HepG2 (cell line): Measurements from ENCODE around the gene ERV3-1. TPM values are rescaled to one million over a fixed set of nuclear protein-coding genes. Genes with fewer than 3 reads are reported as not detected.

Experiments
- ATM ChIP-seq: fragments of 450-650 bp; IDR thresholded peaks from 2 replicates; pipeline ENCODE4 v1.7.1; 2017; ENCODE audit warnings: mild to moderate bottlenecking, borderline replicate concordance
- BCL6 ChIP-seq: IDR thresholded peaks from 2 replicates; pipeline ENCODE4 v1.6.1; 2016; ENCODE audit warnings: missing genetic modification reagents, missing compliant biosample characterization
- BORCS8-MEF2B ChIP-seq: sonication (generic); formaldehyde crosslinking; IDR thresholded peaks from 2 replicates; pipeline ENCODE4 v1.8.0; 2022; ENCODE audit warnings: mild to moderate bottlenecking, missing genetic modification reagents
- DR1 ChIP-seq: sonication (generic); formaldehyde crosslinking; IDR thresholded peaks from 2 replicates; pipeline ENCODE4 v1.8.0; 2021; ENCODE audit warnings: mild to moderate bottlenecking, missing genetic modification reagents, inconsistent platforms
- HNRNPUL1 ChIP-seq: fragments of 200-400 bp; formaldehyde crosslinking; IDR thresholded peaks from 2 replicates; pipeline ENCODE4 v1.6.1; 2017; ENCODE audit warnings: low read depth, mild to moderate bottlenecking, low read length, moderate library complexity
- MLLT10 ChIP-seq: sonication (generic); formaldehyde crosslinking; IDR thresholded peaks from 2 replicates; pipeline ENCODE4 v1.4.0; 2020; ENCODE audit warnings: missing genetic modification reagents
- NBN ChIP-seq: fragments of 450-650 bp; conservative IDR thresholded peaks from 2 replicates; pipeline ENCODE4 v1.6.1; 2017
- NKX3-1 ChIP-seq: sonication (generic); formaldehyde crosslinking; IDR thresholded peaks from 2 replicates; pipeline ENCODE4 v1.5.0; 2020; ENCODE audit warnings: missing genetic modification reagents
- PAF1 ChIP-seq: IDR thresholded peaks from 2 replicates; pipeline ENCODE4 v1.6.1; 2016; ENCODE audit warnings: missing genetic modification reagents, missing compliant biosample characterization
- SALL1 ChIP-seq: sonication (generic); formaldehyde crosslinking; IDR thresholded peaks from 2 replicates; pipeline ENCODE4 v1.8.0; 2022; ENCODE audit warnings: mild to moderate bottlenecking, missing genetic modification reagents
- SKIL ChIP-seq: sonication (generic); formaldehyde crosslinking; IDR thresholded peaks from 2 replicates; pipeline ENCODE4 v1.8.0; 2022; ENCODE audit warnings: missing genetic modification reagents, mild to moderate bottlenecking, moderate library complexity, borderline replicate concordance
- SP2 ChIP-seq: sonication (generic); formaldehyde crosslinking; IDR thresholded peaks from 2 replicates; pipeline ENCODE4 v1.5.1; 2020; ENCODE audit warnings: mild to moderate bottlenecking, missing genetic modification reagents
- SRF ChIP-seq: IDR thresholded peaks from 2 replicates; pipeline ENCODE4 v1.6.1; 2011; ENCODE audit warnings: mild to moderate bottlenecking, low read depth, low read length, moderate library complexity
- TEAD3 ChIP-seq: optimal IDR thresholded peaks from 2 replicates; pipeline ENCODE3; 2016; ENCODE audit warnings: borderline replicate concordance
- THYN1 ChIP-seq: sonication (generic); formaldehyde crosslinking; IDR thresholded peaks from 2 replicates; pipeline ENCODE4 v1.8.1; 2023; ENCODE audit warnings: low read depth, mild to moderate bottlenecking, moderate library complexity, missing genetic modification reagents, borderline replicate concordance
- ZFP41 ChIP-seq: sonication (generic); formaldehyde crosslinking; IDR thresholded peaks from 2 replicates; pipeline ENCODE4 v1.4.0; 2020; ENCODE audit warnings: mild to moderate bottlenecking, missing genetic modification reagents, borderline replicate concordance
- ZFP90 ChIP-seq: sonication (generic); formaldehyde crosslinking; IDR thresholded peaks from 2 replicates; pipeline ENCODE4 v1.8.0; 2022; ENCODE audit warnings: missing genetic modification reagents, mild to moderate bottlenecking, inconsistent platforms, borderline replicate concordance
- ZKSCAN1 ChIP-seq: fragments of 150-350 bp; IDR thresholded peaks from 2 replicates; pipeline ENCODE4 v1.6.1; 2014; ENCODE audit warnings: low read length
- ZNF253 ChIP-seq: sonication (generic); formaldehyde crosslinking; IDR thresholded peaks from 2 replicates; pipeline ENCODE4 v1.8.0; 2022; ENCODE audit warnings: mild to moderate bottlenecking, missing genetic modification reagents, borderline replicate concordance
- ZNF256 ChIP-seq: sonication (generic); formaldehyde crosslinking; conservative IDR thresholded peaks from 2 replicates; pipeline ENCODE4 v1.4.0; 2020; ENCODE audit warnings: missing genetic modification reagents
- ZNF331 ChIP-seq: sonication (generic); formaldehyde crosslinking; IDR thresholded peaks from 2 replicates; pipeline ENCODE4 v1.4.0; 2020; ENCODE audit warnings: missing genetic modification reagents
- ZNF564 ChIP-seq: sonication (generic); formaldehyde crosslinking; IDR thresholded peaks from 2 replicates; pipeline ENCODE4 v1.8.1; 2023; ENCODE audit warnings: mild to moderate bottlenecking, missing genetic modification reagents
- ZNF615 ChIP-seq: sonication (generic); formaldehyde crosslinking; IDR thresholded peaks from 2 replicates; pipeline ENCODE4 v1.5.0; 2020; ENCODE audit warnings: mild to moderate bottlenecking, missing genetic modification reagents, borderline replicate concordance
- ZNF674 ChIP-seq: sonication (generic); formaldehyde crosslinking; IDR thresholded peaks from 2 replicates; pipeline ENCODE4 v1.5.0; 2020; ENCODE audit warnings: low read depth, mild to moderate bottlenecking, missing genetic modification reagents
- ZNF766 ChIP-seq: sonication (generic); formaldehyde crosslinking; IDR thresholded peaks from 2 replicates; pipeline ENCODE4 v1.5.0; 2020; ENCODE audit warnings: missing genetic modification reagents, borderline replicate concordance
- ZSCAN12 ChIP-seq: sonication (generic); formaldehyde crosslinking; IDR thresholded peaks from 2 replicates; pipeline ENCODE4 v1.9.0; 2021; ENCODE audit warnings: mild to moderate bottlenecking, missing genetic modification reagents
- polyA plus RNA-seq, 8 experiments: library from polyadenylated mRNA; depleted of rRNA in 3 of 8; stranded (reverse) in 7 of 8; unstranded in 1 of 8; fragments of >200 nt; fragmentation: Illumina TruSeq in 4 of 8; extraction: Trizol in 4 of 8; gene quantifications; 2 replicates each; pipeline versions ENCODE4 v1.2.1 to v1.2.3, GENCODE V29; 2011 to 2016; ENCODE audit warnings: low read depth in 4 of 8, missing spikeins in 1 of 8, mixed read lengths in 1 of 8; ENCODE audit not compliant: insufficient read depth in 1 of 8
- total RNA-seq, 5 experiments: library from RNA; depleted of rRNA; stranded (reverse); fragments of >200 nt; fragmentation: Illumina TruSeq; extraction: Trizol; gene quantifications; 2 replicates each; pipeline ENCODE4 v1.2.3, GENCODE V29; 2016; ENCODE audit warnings: low read depth in 1 of 5
- TF ChIP-seq, protein P1 (sequence below): sonication (generic); formaldehyde crosslinking; IDR thresholded peaks from 2 replicates; pipeline ENCODE4 v1.5.0; 2020; ENCODE audit warnings: missing genetic modification reagents, mild to moderate bottlenecking, borderline replicate concordance
- TF ChIP-seq, protein P2 (sequence below): sonication (generic); formaldehyde crosslinking; IDR thresholded peaks from 2 replicates; pipeline ENCODE4 v1.4.0; 2020; ENCODE audit warnings: mild to moderate bottlenecking, low read depth, missing genetic modification reagents

ERV3-1 gene
- total and polyA plus RNA-seq, 2 of the 13 experiments (the other 11 are each of a cell fraction or from before 2014, with no cell fraction given) = 20.4 to 86.3 TPM

DNA sequence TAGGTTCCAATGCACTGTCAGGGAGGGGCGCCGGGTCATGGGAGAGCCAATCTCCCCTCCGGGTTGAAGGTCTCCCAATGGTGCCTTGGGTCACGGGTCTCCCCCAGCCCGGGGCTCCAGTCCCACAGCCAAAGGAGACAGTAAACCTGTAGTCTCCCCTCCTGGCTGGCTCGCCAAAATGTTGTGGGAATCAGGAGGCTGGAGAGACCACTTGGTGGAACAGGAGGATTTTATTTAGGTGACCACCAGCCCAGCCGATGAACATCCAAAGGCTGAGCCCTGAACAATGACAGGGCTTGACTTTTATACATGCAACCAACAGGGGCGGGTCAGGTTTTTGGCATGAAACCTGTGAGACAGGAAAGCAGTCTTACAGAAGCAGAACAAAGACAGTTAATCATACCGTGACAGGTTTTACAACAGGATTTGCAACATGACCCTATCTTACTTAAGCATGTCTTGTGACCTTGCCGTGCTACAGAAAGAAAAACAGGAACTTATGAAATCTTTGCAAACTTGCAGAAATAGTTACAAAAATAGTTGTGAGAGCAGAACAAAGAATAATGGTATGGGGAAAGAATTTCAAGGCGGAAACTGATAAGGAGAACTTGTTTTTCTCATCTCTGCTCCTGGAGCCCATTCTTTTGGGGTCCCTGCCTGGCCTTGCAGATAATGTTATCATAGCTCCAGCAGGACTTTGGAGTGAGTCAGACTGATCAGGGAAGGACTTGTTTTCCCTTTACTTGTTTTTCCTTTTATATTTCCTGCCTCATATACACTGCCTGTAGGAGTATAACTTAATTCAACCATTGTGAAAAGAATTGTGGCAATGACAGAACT lies 7.1 kb downstream of the ERV3-1 start (continued):
- TF ChIP-seq, protein P1, sequence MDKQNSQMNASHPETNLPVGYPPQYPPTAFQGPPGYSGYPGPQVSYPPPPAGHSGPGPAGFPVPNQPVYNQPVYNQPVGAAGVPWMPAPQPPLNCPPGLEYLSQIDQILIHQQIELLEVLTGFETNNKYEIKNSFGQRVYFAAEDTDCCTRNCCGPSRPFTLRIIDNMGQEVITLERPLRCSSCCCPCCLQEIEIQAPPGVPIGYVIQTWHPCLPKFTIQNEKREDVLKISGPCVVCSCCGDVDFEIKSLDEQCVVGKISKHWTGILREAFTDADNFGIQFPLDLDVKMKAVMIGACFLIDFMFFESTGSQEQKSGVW = no peak
- TF ChIP-seq SRF (no peak), ZSCAN12 (CRISPR knock-in tag) (no peak), SALL1 (CRISPR knock-in tag) (peak; percentile 59), DR1 (CRISPR knock-in tag) (no peak), BCL6 (CRISPR knock-in tag) (peak; percentile 90), PAF1 (CRISPR knock-in tag) (no peak), ZNF331 (peak; percentile 93), ZNF674 (CRISPR knock-in tag) (no peak), SKIL (no peak; the same call in 1 of the 2 replicates), ZNF615 (CRISPR knock-in tag) (no peak), MLLT10 (CRISPR knock-in tag) (no peak), ZNF766 (CRISPR knock-in tag) (no peak), ZFP90 (CRISPR knock-in tag) (no peak), ZFP41 (CRISPR knock-in tag) (no peak), ZNF564 (CRISPR knock-in tag) (no peak), ATM (no peak), NBN (no peak), BORCS8-MEF2B (CRISPR knock-in tag) (no peak), HNRNPUL1 (no peak), ZNF256 (CRISPR knock-in tag) (no peak), ZKSCAN1 (no peak), THYN1 (no peak), SP2 (no peak), TEAD3 (CRISPR knock-in tag) (peak; percentile 90), ZNF253 (CRISPR knock-in tag) (peak; percentile 29; the same call in 1 of the 2 replicates), NKX3-1 (CRISPR knock-in tag) (peak; percentile 25; the same call in 1 of the 2 replicates)
- TF ChIP-seq, protein P2, sequence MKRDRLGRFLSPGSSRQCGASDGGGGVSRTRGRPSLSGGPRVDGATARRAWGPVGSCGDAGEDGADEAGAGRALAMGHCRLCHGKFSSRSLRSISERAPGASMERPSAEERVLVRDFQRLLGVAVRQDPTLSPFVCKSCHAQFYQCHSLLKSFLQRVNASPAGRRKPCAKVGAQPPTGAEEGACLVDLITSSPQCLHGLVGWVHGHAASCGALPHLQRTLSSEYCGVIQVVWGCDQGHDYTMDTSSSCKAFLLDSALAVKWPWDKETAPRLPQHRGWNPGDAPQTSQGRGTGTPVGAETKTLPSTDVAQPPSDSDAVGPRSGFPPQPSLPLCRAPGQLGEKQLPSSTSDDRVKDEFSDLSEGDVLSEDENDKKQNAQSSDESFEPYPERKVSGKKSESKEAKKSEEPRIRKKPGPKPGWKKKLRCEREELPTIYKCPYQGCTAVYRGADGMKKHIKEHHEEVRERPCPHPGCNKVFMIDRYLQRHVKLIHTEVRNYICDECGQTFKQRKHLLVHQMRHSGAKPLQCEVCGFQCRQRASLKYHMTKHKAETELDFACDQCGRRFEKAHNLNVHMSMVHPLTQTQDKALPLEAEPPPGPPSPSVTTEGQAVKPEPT (CRISPR knock-in tag) = no peak
